Adipose tissue (tissue), 3 donors: ENCODE results near the gene WBP1. TPM values are rescaled to one million over a fixed set of nuclear protein-coding genes. Genes with fewer than 3 reads are reported as not detected.
"Not testable (repeated sequence)": the region's sequence is repeated elsewhere in the genome, so short reads cannot be mapped to it uniquely, and the experiment has no call there.

Experiments used
- H3K27ac ChIP-seq: one replicate; pipeline ENCODE4 v1.5.1; 2013; ENCODE audit warnings: low read depth, low read length
- WGBS, 3 donors: extraction: QIAGEN DNeasy Blood & Tissue Kit; methylation state at CpG; one replicate each; pipeline ENCODE4 v1.1.7; 2013; 5-methylcytosine and 5-hydroxymethylcytosine counted together
- polyA plus RNA-seq, 3 donors: library from polyadenylated mRNA; stranded (reverse); fragments of 200-250 nt; gene quantifications; one replicate each; pipeline ENCODE4 v1.2.3, GENCODE V29; 2013
- donor health status: healthy with polysubstance abuse.
- donor health status: Bipolar disorder and iron deficiency.
- donor health status: healthy.

WBP1 gene
- polyA plus RNA-seq, 3 donors: 69.0 to 81.3 (median 78.1) TPM

- WGBS, 3 donors: 93 to 96% (median 95%) methylated on average over 12 of the region's 12 CpGs
- H3K27ac ChIP-seq: not testable (repeated sequence)
These were observed 12.5 kb downstream of the WBP1 start for GRCh38 chr2:74470742-74471141.

- H3K27ac ChIP-seq: no peak overlapping the region
- 52 to 63% (median 60%) methylated on average over 16 of the region's 16 CpGs for WGBS, 3 donors
These were observed 13.3 kb downstream of the WBP1 start for GRCh38 chr2:74471332-74472065.

GRCh38 chr2:74472086-74472944 lies 14.1 kb downstream of the WBP1 start, which contains the start of gene MRPL53:
MRPL53 (minus strand) TSS chr2:74472680; CDS start chr2:74472660, 20 bp downstream.
- H3K27ac ChIP-seq: peak within 1 kb of the TSS; percentile 31
- WGBS, 3 donors: 0 to 1% (median 1%) methylated on average over 66 of the region's 66 CpGs

GRCh38 chr2:74472945-74473258 lies 14.7 kb downstream of the WBP1 start:
- WGBS, 3 donors: 8 to 15% (median 10%) methylated on average over 7 of the region's 7 CpGs

GRCh38 chr2:74474481-74474880 lies 16.2 kb downstream of the WBP1 start:
- no peak overlapping the region for H3K27ac ChIP-seq
- WGBS, 3 donors: 92 to 96% (median 92%) methylated on average over 6 of the region's 6 CpGs

More at GRCh38 chr2:74472945-74473258, 14.7 kb downstream of the WBP1 start:
- no peak overlapping the region for H3K27ac ChIP-seq

- H3K27ac ChIP-seq: no peak overlapping the region
- 78 to 91% (median 82%) methylated on average over 5 of the region's 5 CpGs for WGBS, 3 donors
These were observed 16.7 kb downstream of the WBP1 start for GRCh38 chr2:74474899-74475298.

GRCh38 chr2:74481431-74481830 lies 23.2 kb downstream of the WBP1 start:
- no peak overlapping the region for H3K27ac ChIP-seq
- WGBS, 3 donors: 43 to 48% (median 46%) methylated on average over 3 of the region's 3 CpGs

GRCh38 chr2:74481961-74482800 lies 23.9 kb downstream of the WBP1 start:
- WGBS, 3 donors: 1 to 2% (median 1%) methylated on average over 73 to 80 of the region's 80 CpGs
- no peak overlapping the region for H3K27ac ChIP-seq

- 1% methylated on average over 48 to 50 of the region's 50 CpGs for WGBS, 3 donors
- no peak within 1 kb of the TSS for H3K27ac ChIP-seq
These were observed 24.8 kb downstream of the WBP1 start, which contains the start of the genes CCDC142 and TTC31 for GRCh38 chr2:74482801-74483674. CCDC142 (minus strand) TSS chr2:74482998; CDS start chr2:74482837, 161 bp downstream. TTC31 (plus strand) TSS chr2:74483081; CDS start chr2:74483096, 15 bp downstream.

GRCh38 chr2:74483675-74484164 lies 25.5 kb downstream of the WBP1 start:
- 78 to 79% (median 79%) methylated on average over 19 of the region's 19 CpGs for WGBS, 3 donors
- H3K27ac ChIP-seq: not testable (repeated sequence)

GRCh38 chr2:74486141-74486540 lies 27.9 kb downstream of the WBP1 start:
- WGBS, 3 donors: 80 to 95% (median 84%) methylated on average over 2 of the region's 2 CpGs
- no peak overlapping the region for H3K27ac ChIP-seq

GRCh38 chr2:74488643-74489481 lies 30.6 kb downstream of the WBP1 start:
- no peak overlapping the region for H3K27ac ChIP-seq
- 86 to 94% (median 90%) methylated on average over 9 of the region's 9 CpGs for WGBS, 3 donors

GRCh38 chr2:74489906-74490305 lies 31.7 kb downstream of the WBP1 start:
- 88 to 92% (median 91%) methylated on average over 9 of the region's 9 CpGs for WGBS, 3 donors
- no peak overlapping the region for H3K27ac ChIP-seq

- WGBS, 3 donors: 88 to 95% (median 95%) methylated on average over 12 of the region's 12 CpGs
- no peak overlapping the region for H3K27ac ChIP-seq
These were observed 33.7 kb downstream of the WBP1 start for GRCh38 chr2:74491648-74492544.

GRCh38 chr2:74493546-74493945 lies 35.3 kb downstream of the WBP1 start:
- H3K27ac ChIP-seq: no peak overlapping the region
- WGBS, 3 donors: 86 to 100% (median 96%) methylated on average over 3 of the region's 3 CpGs

- WGBS, 3 donors: 79 to 93% (median 83%) methylated on average over 1 of the region's 1 CpG
- H3K27ac ChIP-seq: no peak overlapping the region
These were observed 37.2 kb downstream of the WBP1 start for GRCh38 chr2:74495440-74495839.
